ENCODE data around the gene DAGLA.

GRCh38 chr11:61775606-61776554 lies 95.7 kb downstream of the DAGLA start:
- no peak for TF ChIP-seq EZH2 (IDR thresholded peaks at IDR 0.05; ENCODE audit: insufficient read depth, poor library complexity, severe bottlenecking)
- TF ChIP-seq EZH2phosphoT487 (IDR thresholded peaks at IDR 0.05; ENCODE audit: insufficient read depth, low read depth), result no peak

Measured in GM23248 (cell line).